ENCODE results near the gene CRIM1. TPM values are rescaled to one million over a fixed set of nuclear protein-coding genes. Genes with fewer than 3 reads are reported as not detected.

Gene CRIM1
- total RNA-seq, 4 donors from 2014 or later = 179 to 229 (median 188) TPM

DNA sequence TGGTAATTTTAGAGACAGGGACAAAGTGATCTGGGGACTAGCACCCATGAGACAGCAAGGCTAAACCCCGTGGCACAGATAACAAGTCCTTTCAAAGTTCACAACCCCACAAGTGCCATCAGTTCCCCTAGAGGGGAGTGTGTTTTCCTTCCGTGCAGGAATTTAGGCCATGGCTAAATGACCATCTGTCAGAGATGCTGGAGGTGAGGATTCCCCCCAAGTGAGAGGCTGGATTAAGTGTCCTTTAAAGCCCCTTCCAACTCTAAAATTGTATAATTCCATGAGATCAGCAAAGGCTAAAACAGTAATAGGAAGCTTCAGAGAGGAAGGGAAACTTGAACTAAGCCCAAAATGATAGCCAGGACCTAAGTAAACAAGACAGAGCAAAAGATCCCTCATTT is 233.7 kb downstream of the CRIM1 start:
- H3K36me3 ChIP-seq = peaks cover 0 to 32% (median 0%) of the 10 kb centered on the region in 3 donors
- no peaks in the 10 kb centered on the region for H3K9me3 ChIP-seq
- DNase-seq (ENCODE audit: low spot score in 2 of 2) = no peak
- peak overlapping the region in 2 of 4 donors; percentile 12 to 20 for H3K27ac ChIP-seq
- H3K4me3 ChIP-seq = no peak overlapping the region
- peaks cover 0 to 24% (median 0%) of the 10 kb centered on the region in 4 donors for H3K4me1 ChIP-seq
- H3K27me3 ChIP-seq = no peaks in the 10 kb centered on the region
- TF ChIP-seq EP300 (IDR thresholded peaks at IDR 0.05) (peak; percentile 12 to 25), POLR2A (IDR thresholded peaks at IDR 0.05) (no peak)
- 45 to 51% methylated on average over 2 of the region's 2 CpGs for WGBS, 2 donors

DNA sequence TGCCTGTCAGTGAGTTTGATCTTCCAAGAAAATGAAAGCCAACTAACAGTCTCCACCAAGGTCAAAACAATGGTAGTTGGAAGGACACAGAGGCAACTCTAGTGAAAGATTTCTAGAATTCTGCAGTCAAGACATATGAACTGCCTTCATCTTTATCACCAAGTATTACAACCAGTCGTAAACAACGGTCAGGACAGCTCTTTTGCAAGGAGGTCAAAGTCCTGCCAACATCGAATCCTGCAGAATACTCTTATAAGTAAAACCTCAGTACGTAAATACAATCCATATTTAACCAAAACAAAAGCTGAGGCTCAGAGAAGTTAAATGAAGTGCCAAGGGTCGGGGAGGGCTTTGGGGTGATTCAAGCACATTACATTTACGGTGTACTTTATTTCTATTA is 239.3 kb downstream of the CRIM1 start:
- Histone ChIP-seq H3K27ac (no peak overlapping the region), H3K4me1 (peaks cover 0 to 44% (median 11%) of the 10 kb centered on the region in 4 donors), H3K4me3 (no peak overlapping the region), H3K36me3 (peaks cover 0 to 8% (median 0%) of the 10 kb centered on the region in 3 donors), H3K27me3 (no peaks in the 10 kb centered on the region), H3K9me3 (no peaks in the 10 kb centered on the region)
- 88 to 91% methylated on average over 6 of the region's 6 CpGs for WGBS, 2 donors
- DNase-seq (ENCODE audit: low spot score in 2 of 2) = no peak
- TF ChIP-seq EP300 (IDR thresholded peaks at IDR 0.05) (no peak), POLR2A (IDR thresholded peaks at IDR 0.05) (no peak)
- TF ChIP-seq, protein P1, sequence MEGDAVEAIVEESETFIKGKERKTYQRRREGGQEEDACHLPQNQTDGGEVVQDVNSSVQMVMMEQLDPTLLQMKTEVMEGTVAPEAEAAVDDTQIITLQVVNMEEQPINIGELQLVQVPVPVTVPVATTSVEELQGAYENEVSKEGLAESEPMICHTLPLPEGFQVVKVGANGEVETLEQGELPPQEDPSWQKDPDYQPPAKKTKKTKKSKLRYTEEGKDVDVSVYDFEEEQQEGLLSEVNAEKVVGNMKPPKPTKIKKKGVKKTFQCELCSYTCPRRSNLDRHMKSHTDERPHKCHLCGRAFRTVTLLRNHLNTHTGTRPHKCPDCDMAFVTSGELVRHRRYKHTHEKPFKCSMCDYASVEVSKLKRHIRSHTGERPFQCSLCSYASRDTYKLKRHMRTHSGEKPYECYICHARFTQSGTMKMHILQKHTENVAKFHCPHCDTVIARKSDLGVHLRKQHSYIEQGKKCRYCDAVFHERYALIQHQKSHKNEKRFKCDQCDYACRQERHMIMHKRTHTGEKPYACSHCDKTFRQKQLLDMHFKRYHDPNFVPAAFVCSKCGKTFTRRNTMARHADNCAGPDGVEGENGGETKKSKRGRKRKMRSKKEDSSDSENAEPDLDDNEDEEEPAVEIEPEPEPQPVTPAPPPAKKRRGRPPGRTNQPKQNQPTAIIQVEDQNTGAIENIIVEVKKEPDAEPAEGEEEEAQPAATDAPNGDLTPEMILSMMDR (IDR thresholded peaks at IDR 0.05) = no peak

DNA sequence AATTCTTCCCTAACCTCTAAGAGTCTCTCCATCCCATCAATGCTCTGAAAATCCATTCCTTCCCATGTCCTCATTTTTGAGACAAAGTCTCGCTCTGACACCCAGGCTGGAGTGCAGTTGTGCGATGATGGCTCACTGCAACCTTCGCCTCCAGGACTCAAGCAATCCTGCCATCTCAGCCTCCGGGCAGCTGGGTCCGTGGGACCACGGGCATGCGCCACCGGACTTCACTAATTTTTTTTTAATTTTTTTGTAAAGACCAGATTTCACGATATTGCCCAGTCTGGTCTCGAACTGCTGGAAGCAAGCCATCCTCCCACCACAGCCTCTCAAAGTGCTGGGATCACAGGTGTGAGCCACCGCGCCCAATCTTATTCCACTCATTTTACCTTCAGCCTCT is 240.8 kb downstream of the CRIM1 start:
- 95% methylated on average over 12 of the region's 12 CpGs for WGBS, 2 donors
- peak overlapping the region in 2 of 4 donors; percentile 100 for H3K4me3 ChIP-seq
- no peak for DNase-seq (ENCODE audit: low spot score in 2 of 2)

DNA sequence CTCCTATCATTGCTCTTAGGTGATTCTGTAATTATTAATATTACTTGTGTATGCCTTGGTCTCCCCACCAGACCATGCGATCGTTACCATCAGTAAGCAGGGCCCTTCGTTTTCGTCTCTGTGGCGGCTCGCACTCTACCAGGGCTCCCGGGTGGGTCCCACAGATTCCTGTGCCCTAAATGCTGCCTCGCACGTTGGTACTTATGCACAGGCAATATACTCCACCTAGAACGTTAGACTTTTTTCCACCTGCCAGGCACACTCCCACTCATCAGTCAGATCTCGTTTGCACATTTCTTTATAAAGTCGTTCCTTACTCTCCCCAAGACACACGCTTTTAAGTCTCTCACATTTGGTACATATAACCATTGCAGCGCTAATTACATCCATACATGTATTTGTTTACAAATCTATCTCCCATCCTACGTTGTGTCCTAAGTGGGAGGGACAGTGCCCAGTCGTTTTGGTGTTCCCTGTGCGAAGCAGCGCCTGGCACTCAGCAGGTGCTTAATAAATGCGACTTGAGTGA is 241.5 kb downstream of the CRIM1 start:
- 32 to 33% methylated on average over 19 of the region's 19 CpGs for WGBS, 2 donors

More for the DNA sequence above, 240.8 kb downstream of the CRIM1 start:
- TF ChIP-seq POLR2A (IDR thresholded peaks at IDR 0.05) (no peak), EP300 (IDR thresholded peaks at IDR 0.05) (no peak)
- TF ChIP-seq, protein P1 (IDR thresholded peaks at IDR 0.05) = no peak
- Histone ChIP-seq H3K27me3 (no peaks in the 10 kb centered on the region), H3K27ac (no peak overlapping the region), H3K36me3 (no peaks in the 10 kb centered on the region), H3K4me1 (peaks cover 0 to 31% (median 11%) of the 10 kb centered on the region in 4 donors), H3K9me3 (no peaks in the 10 kb centered on the region)

DNA sequence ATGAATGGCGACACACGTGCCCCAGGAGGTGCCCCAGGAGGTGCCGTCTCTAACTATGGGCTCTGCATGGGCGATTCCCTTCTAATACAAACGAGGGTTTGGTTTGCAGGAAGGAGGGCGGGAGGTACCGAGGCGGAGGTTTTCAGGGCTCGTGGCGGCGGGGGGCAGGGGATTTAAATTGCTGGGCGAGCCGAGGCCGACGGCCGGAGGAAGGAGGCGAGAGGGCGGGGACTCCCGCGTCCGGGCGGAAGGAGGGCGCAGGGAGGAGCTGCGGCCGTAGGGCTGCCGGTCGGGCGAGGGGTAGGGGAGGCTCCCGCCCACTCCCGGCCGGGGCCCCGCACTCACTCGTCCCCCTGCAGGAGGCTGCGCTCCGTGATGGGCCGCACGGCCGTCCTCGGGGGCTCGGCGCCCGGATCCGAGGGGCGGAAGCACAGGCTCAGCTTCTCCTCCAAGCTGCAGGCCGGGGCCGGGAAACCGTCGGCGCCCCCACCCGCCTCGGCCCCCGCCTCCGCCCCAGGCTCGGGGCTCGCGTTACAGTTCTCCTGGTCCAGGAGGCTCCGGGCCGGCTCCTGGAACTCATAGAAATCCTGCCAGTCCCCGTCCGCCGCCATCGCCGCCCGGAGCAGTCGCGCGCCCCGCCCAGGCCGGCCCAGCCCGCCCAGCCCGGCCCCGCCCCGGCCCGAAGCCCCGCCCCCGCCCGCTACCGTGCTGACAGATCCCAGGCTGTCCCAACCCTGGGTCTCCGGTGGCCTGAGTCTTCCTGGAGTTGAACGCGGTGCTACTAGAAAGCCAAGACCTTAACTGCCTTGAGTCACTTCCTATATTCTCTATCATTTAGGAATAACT is 242.2 kb downstream of the CRIM1 start, which contains the start of gene FEZ2:
Gene FEZ2, minus strand, starts transcription at position 637 of the 846 bp plus-strand sequence. Its CDS starts 26 bp downstream, at position 611.
- Histone ChIP-seq H3K36me3 (no peaks in the 10 kb centered on the region), H3K27ac (peak within 1 kb of the TSS; percentile 94 to 99 (median 96)), H3K27me3 (no peaks in the 10 kb centered on the region), H3K4me3 (peak within 1 kb of the TSS; percentile 100), H3K9me3 (no peaks in the 10 kb centered on the region), H3K4me1 (peaks cover 0 to 25% (median 11%) of the 10 kb centered on the region in 4 donors)
- peak; percentile 40 to 45 for DNase-seq (ENCODE audit: low spot score in 2 of 2)
- TF ChIP-seq EP300 (IDR thresholded peaks at IDR 0.05) = no peak
- 0 to 2% methylated on average over 26 to 44 of the region's 81 CpGs for WGBS, 2 donors

More for the DNA sequence above, 241.5 kb downstream of the CRIM1 start:
- Histone ChIP-seq H3K27me3 (no peaks in the 10 kb centered on the region), H3K36me3 (no peaks in the 10 kb centered on the region), H3K4me1 (peaks cover 0 to 25% (median 11%) of the 10 kb centered on the region in 4 donors), H3K27ac (peak overlapping the region in 3 of 4 donors; percentile 96 to 99 (median 97)), H3K4me3 (peak overlapping the region; percentile 100), H3K9me3 (no peaks in the 10 kb centered on the region)
- no peak for TF ChIP-seq EP300 (IDR thresholded peaks at IDR 0.05)
- TF ChIP-seq, protein P1 (IDR thresholded peaks at IDR 0.05) = no peak
- no peak for TF ChIP-seq POLR2A (IDR thresholded peaks at IDR 0.05)
- DNase-seq (ENCODE audit: low spot score in 2 of 2) = no peak

Other genes with a start within 250 kb of the CRIM1 start
- gene FEZ2, start 242.4 kb downstream of the CRIM1 start, total RNA-seq = 10 to 100 TPM; 42.4 to 93.8 (median 61.1) TPM

All from tibial nerve (tissue), 4 donors.